Ascending aorta (tissue), 2 donors: ENCODE measurements around the gene HIP1. TPM values are rescaled to one million over a fixed set of nuclear protein-coding genes. Genes with fewer than 3 reads are reported as not detected.

ENCODE experiments used
- DNase-seq, 2 donors: peaks; one replicate each; pipeline ENCODE4 v3.0.0-alpha.2; 2019; ENCODE audit warnings: low spot score in 2 of 2
- H3K27ac ChIP-seq, 2 donors: fragments of 200-600 bp; sonication (generic); one replicate each; pipeline ENCODE4 v1.5.1; 2016 to 2017; ENCODE audit warnings: mild to moderate bottlenecking in 1 of 2
- H3K27me3 ChIP-seq: fragments of 200-600 bp; sonication (generic); one replicate; pipeline ENCODE4 v1.5.1; 2017
- H3K36me3 ChIP-seq, 2 donors: fragments of 200-600 bp; sonication (generic); one replicate each; pipeline ENCODE4 v1.5.1; 2016
- H3K4me1 ChIP-seq, 2 donors: fragments of 200-600 bp; sonication (generic); one replicate each; pipeline ENCODE4 v1.5.1; 2016 to 2017; ENCODE audit warnings: mild to moderate bottlenecking in 1 of 2
- H3K4me3 ChIP-seq, 2 donors: fragments of 200-600 bp; sonication (generic); one replicate each; pipeline ENCODE4 v1.5.1; 2016 to 2017; ENCODE audit warnings: mild to moderate bottlenecking in 1 of 2
- H3K9me3 ChIP-seq, 2 donors: fragments of 200-600 bp; sonication (generic); one replicate each; pipeline ENCODE4 v1.5.1; 2016
- intact Hi-C: fragments of 100-400 bp; cut with DNase I; formaldehyde crosslinking; loops from one replicate; pipeline ENCODE4 v1.15.1; 2023
- total RNA-seq: library from RNA; depleted of rRNA; stranded (reverse); fragments of >200 nt; gene quantifications from one replicate; pipeline ENCODE4 v1.1.0, GENCODE V29; 2016
- TF ChIP-seq, protein P1 (sequence below), 3 experiments: fragments of 200-600 bp in 2 of 3; fragments of 450-650 bp in 1 of 3; sonication (generic) in 2 of 3; IDR thresholded peaks; one replicate each; pipeline ENCODE4 v1.5.1; 2016 to 2019; ENCODE audit warnings: antibody characterized with exemption in 3 of 3, mild to moderate bottlenecking in 1 of 3, moderate library complexity in 1 of 3

Gene HIP1
- total RNA-seq, 1 donor from 2014 or later = 47.5 TPM

DNA sequence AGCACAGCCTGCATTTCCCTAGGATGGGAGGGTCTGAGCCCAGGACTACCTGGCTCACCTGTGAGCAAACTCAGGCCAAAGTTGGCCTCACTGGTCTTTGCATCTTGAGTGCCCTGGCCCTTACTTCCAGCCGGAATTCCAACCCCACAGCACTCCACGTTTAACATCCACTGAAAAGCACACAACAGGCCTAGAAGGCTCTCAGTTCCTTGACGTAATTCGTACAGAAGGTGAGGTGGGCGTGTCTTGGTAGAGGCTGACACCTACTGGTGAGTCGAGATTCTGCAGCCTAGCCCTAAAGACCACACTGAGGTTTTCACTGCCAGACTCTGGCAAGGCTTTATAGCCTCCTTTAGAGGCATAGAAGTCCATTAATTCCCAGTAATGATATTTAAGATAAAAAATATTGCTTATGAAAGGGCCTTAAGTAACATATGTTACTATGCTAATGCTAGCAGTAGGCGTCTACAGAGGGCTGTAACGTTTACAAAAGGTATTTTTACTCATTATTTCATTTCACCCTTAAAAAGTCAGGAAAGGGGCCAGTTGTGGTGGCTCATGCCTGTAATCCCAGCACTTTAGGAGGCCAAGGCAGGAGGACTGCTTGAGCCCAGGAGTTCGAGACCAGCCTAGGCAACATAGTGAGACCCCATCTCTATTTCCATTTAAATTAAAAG is 95.8 kb downstream of the HIP1 start:
- Histone ChIP-seq H3K9me3 (no peaks in the 10 kb centered on the region), H3K4me1 (peaks cover 4 to 13% of the 10 kb centered on the region in 2 donors), H3K36me3 (peaks cover 0 to 7% of the 10 kb centered on the region in 2 donors), H3K27ac (no peak overlapping the region), H3K27me3 (no peaks in the 10 kb centered on the region), H3K4me3 (no peak overlapping the region)
- TF ChIP-seq, protein P1, sequence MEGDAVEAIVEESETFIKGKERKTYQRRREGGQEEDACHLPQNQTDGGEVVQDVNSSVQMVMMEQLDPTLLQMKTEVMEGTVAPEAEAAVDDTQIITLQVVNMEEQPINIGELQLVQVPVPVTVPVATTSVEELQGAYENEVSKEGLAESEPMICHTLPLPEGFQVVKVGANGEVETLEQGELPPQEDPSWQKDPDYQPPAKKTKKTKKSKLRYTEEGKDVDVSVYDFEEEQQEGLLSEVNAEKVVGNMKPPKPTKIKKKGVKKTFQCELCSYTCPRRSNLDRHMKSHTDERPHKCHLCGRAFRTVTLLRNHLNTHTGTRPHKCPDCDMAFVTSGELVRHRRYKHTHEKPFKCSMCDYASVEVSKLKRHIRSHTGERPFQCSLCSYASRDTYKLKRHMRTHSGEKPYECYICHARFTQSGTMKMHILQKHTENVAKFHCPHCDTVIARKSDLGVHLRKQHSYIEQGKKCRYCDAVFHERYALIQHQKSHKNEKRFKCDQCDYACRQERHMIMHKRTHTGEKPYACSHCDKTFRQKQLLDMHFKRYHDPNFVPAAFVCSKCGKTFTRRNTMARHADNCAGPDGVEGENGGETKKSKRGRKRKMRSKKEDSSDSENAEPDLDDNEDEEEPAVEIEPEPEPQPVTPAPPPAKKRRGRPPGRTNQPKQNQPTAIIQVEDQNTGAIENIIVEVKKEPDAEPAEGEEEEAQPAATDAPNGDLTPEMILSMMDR (IDR thresholded peaks at IDR 0.05) = peak; percentile 51 to 68 (median 58)
- intact Hi-C loops = no loop called here
- peak in 1 of 2 donors; percentile 72 for DNase-seq

DNA sequence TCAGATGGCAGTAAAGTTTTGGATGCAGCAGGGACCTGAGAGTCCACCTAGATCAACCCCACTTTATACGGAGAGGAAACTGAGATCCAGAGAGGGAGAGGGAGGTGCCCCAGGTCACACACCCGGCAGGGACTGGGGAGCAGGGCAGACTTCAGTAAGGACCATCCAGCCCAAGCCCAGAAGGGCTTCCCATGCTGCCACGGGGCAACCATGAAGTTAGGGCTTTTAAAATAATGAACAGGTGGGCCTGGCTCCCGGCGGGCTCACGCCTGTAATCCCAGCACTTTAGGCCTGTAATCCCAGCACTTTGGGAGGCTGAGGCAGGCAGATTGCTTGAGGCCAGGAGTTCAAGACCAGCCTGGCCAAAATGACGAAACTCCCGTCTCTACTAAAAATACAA is 98.5 kb downstream of the HIP1 start:
- Histone ChIP-seq H3K36me3 (no peaks in the 10 kb centered on the region), H3K27me3 (no peaks in the 10 kb centered on the region), H3K4me1 (peaks cover 4 to 27% of the 10 kb centered on the region in 2 donors), H3K4me3 (peak overlapping the region in 1 of 2 donors; percentile 86), H3K9me3 (no peaks in the 10 kb centered on the region), H3K27ac (peak overlapping the region; percentile 81 to 89)
- DNase-seq = no peak
- intact Hi-C loops = no loop called here
- TF ChIP-seq, protein P1 (IDR thresholded peaks at IDR 0.05) = no peak

DNA sequence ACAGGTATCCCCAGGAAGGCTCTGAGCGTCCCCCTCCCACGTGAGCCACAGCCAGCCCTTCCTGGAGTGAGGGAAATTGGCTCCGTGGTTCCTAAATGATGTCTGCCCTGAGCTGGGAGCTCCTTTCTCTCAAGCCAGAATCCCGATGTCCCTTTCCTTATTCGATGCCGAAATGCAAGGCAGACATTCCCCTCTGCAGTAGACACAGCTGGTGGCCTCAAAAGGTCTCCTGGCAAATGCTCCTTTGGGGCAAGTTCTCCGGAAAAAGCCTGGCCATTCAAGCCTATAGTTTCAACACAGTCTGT is 98.9 kb downstream of the HIP1 start:
- Histone ChIP-seq H3K9me3 (no peaks in the 10 kb centered on the region), H3K4me1 (peaks cover 4 to 27% of the 10 kb centered on the region in 2 donors), H3K4me3 (peak overlapping the region; percentile 75 to 86), H3K27me3 (no peaks in the 10 kb centered on the region), H3K36me3 (no peaks in the 10 kb centered on the region), H3K27ac (peak overlapping the region; percentile 81 to 89)
- TF ChIP-seq, protein P1 (IDR thresholded peaks at IDR 0.05) = no peak
- DNase-seq = no peak
- intact Hi-C loops = loop anchor here (1.0 to 2.0 kb wide), 3 partner anchors 15 to 98 kb away; partner anchors contain the start of gene HIP1

DNA sequence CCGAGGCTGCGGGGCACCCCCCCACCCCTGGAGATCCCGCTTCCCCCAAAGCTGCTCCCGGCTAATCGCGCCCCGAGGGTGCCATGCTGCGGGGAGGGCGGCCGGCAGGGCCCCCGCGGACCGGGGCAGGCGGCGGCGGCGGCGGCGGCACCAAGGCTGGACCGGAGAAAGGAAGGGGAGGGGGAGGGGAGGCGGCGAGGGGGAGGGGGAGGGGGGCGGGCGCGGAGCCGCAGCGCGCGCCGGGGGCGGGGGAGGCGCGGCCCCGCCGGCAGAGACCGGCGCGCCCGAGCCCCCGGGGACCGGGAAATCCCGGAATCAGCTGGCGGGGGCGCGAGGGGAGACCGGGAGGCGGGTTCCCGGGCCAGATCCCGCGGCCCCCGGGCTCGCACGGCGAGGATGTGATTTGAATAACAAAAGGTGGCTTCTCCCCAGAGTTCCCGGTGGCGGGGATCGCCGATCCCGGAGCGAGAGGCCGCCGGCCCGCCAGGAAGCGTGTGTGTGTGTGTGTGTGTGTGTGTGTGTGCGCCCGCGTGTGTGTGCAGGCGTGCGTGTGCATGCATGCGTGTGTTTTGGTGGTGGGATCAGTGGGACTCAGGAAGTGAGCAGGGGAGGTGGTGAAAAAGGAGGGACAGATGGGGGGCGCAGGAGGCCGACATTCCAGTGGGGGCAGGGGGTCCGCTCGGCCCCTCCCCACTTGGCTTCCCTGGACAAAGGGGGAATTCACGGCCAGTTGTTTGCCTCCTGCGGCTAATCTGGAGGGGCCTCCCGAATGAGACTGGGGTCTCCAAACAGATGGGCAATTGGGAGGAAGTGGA is 99.5 kb downstream of the HIP1 start:
- intact Hi-C loops = loop anchor here (1.0 to 2.0 kb wide), 3 partner anchors 14 to 99 kb away; partner anchors contain the start of gene HIP1
- H3K4me1 ChIP-seq = peaks cover 4 to 27% of the 10 kb centered on the region in 2 donors
- peak in 1 of 2 donors; percentile 73 for DNase-seq

DNA sequence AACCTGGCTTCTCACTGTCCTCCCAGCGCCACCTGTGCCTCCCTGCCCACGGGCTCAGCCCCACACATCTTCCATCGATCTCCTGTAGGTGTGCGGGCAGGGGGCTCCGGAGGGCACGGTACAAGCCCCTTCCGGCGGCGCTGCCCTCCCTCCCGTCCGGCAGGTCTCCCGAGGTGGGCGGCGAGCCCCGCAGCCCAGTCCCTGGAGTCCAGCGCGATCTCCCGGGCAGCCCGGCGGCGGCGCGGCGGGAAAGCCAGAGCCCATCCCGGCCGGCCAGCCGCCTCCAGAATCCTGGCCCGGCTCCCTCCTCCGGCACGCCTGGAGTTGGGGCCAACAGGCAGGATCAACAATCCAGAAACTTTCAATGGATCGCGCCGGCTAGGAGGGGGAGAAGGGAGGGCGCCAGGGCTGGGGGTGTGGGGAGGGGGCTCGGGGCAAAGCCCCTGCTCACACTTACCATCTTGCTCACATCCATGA is 100.1 kb downstream of the HIP1 start:
- H3K4me3 ChIP-seq = peak overlapping the region; percentile 75 to 86
- peaks cover 4 to 27% of the 10 kb centered on the region in 2 donors for H3K4me1 ChIP-seq
- no peaks in the 10 kb centered on the region for H3K9me3 ChIP-seq
- intact Hi-C loops = loop anchor here (1.0 to 2.0 kb wide), 3 partner anchors 14 to 100 kb away; partner anchors contain the start of gene HIP1
- H3K27ac ChIP-seq = peak overlapping the region; percentile 81 to 89
- no peaks in the 10 kb centered on the region for H3K36me3 ChIP-seq
- H3K27me3 ChIP-seq = no peaks in the 10 kb centered on the region
- DNase-seq = peak in 1 of 2 donors; percentile 82
- TF ChIP-seq, protein P1 (IDR thresholded peaks at IDR 0.05) = peak in 1 of 3 experiments; percentile 5

More for the DNA sequence above, 99.5 kb downstream of the HIP1 start:
- H3K36me3 ChIP-seq = no peaks in the 10 kb centered on the region
- peak overlapping the region; percentile 81 to 89 for H3K27ac ChIP-seq
- H3K9me3 ChIP-seq = no peaks in the 10 kb centered on the region
- H3K27me3 ChIP-seq = no peaks in the 10 kb centered on the region
- peak overlapping the region; percentile 75 to 86 for H3K4me3 ChIP-seq
- TF ChIP-seq, protein P1 (IDR thresholded peaks at IDR 0.05) = no peak
